ENCODE measurements around the gene HIVEP1.

GRCh38 chr6:12022953-12023388 lies 10.9 kb downstream of the HIVEP1 start:
- TF ChIP-seq, protein P1, sequence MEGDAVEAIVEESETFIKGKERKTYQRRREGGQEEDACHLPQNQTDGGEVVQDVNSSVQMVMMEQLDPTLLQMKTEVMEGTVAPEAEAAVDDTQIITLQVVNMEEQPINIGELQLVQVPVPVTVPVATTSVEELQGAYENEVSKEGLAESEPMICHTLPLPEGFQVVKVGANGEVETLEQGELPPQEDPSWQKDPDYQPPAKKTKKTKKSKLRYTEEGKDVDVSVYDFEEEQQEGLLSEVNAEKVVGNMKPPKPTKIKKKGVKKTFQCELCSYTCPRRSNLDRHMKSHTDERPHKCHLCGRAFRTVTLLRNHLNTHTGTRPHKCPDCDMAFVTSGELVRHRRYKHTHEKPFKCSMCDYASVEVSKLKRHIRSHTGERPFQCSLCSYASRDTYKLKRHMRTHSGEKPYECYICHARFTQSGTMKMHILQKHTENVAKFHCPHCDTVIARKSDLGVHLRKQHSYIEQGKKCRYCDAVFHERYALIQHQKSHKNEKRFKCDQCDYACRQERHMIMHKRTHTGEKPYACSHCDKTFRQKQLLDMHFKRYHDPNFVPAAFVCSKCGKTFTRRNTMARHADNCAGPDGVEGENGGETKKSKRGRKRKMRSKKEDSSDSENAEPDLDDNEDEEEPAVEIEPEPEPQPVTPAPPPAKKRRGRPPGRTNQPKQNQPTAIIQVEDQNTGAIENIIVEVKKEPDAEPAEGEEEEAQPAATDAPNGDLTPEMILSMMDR (IDR thresholded peaks at IDR 0.05; ENCODE audit: low read depth, low read length) = no peak
- TF ChIP-seq POLR2A (IDR thresholded peaks at IDR 0.05; ENCODE audit: extremely low read depth, insufficient read length) = no peak

Measured in NB4 (cell line).